ENCODE results near the gene ZNF785. TPM values are rescaled to one million over a fixed set of nuclear protein-coding genes. Genes with fewer than 3 reads are reported as not detected.

Gene ZNF785
- total and polyA plus RNA-seq, 2 of the 13 experiments (the other 11 are each of a cell fraction or from before 2014, with no cell fraction given): 0.01 TPM; not detected in 1

GRCh38 chr16:30535106-30535776 lies 50.3 kb downstream of the ZNF785 start (continued):
- TF ChIP-seq ZFP36L1 (CRISPR knock-in tag; IDR thresholded peaks at IDR 0.05): no peak
- TF ChIP-seq PRPF4 (IDR thresholded peaks at IDR 0.05; ENCODE audit: low read depth, low read length, poor library complexity, severe bottlenecking): no peak
- TF ChIP-seq ZNF607 (CRISPR knock-in tag; IDR thresholded peaks at IDR 0.05; ENCODE audit: borderline replicate concordance): 0 out of 2 replicates have a peak, but pooled peaks have one; percentile 0
- TF ChIP-seq TOE1 (CRISPR knock-in tag; IDR thresholded peaks at IDR 0.05): no peak
- no peak for TF ChIP-seq RAD21 (CRISPR knock-in tag; IDR thresholded peaks at IDR 0.05)
- TF ChIP-seq REL (CRISPR knock-in tag; conservative IDR thresholded peaks at IDR 0.05): no peak
- peak; percentile 80; the same call in 1 of the 2 replicates for TF ChIP-seq ZNF605 (CRISPR knock-in tag; IDR thresholded peaks at IDR 0.05)
- TF ChIP-seq SP4 (CRISPR knock-in tag; IDR thresholded peaks at IDR 0.05): no peak
- no peak for TF ChIP-seq ZNF567 (CRISPR knock-in tag; IDR thresholded peaks at IDR 0.05; ENCODE audit: borderline replicate concordance)
- TF ChIP-seq ZNF318 (CRISPR knock-in tag; IDR thresholded peaks at IDR 0.05): no peak
- no peak for TF ChIP-seq ZNF552 (CRISPR knock-in tag; IDR thresholded peaks at IDR 0.05; ENCODE audit: borderline replicate concordance)
- no peak for TF ChIP-seq ZNF256 (CRISPR knock-in tag; conservative IDR thresholded peaks at IDR 0.05)
- no peak for TF ChIP-seq ZBTB3 (CRISPR knock-in tag; IDR thresholded peaks at IDR 0.05; ENCODE audit: borderline replicate concordance, low read depth)
- TF ChIP-seq SNAPC2 (CRISPR knock-in tag; IDR thresholded peaks at IDR 0.05): peak; percentile 7; the same call in 1 of the 2 replicates
- no peak for TF ChIP-seq PTBP1 (IDR thresholded peaks at IDR 0.05; ENCODE audit: low read depth, low read length, poor library complexity, severe bottlenecking)
- TF ChIP-seq ZNF724P (CRISPR knock-in tag; IDR thresholded peaks at IDR 0.05; ENCODE audit: borderline replicate concordance): 0 out of 2 replicates have a peak, but pooled peaks have one; percentile 8
- no peak for TF ChIP-seq KAT8 (CRISPR knock-in tag; IDR thresholded peaks at IDR 0.05)
- no peak for TF ChIP-seq GATA4 (IDR thresholded peaks at IDR 0.05; ENCODE audit: borderline replicate concordance, low read depth)
- peak; percentile 85; the same call in 1 of the 2 replicates for TF ChIP-seq ARID2 (CRISPR knock-in tag; IDR thresholded peaks at IDR 0.05; ENCODE audit: borderline replicate concordance)
- no peak for TF ChIP-seq ZNF343 (CRISPR knock-in tag; IDR thresholded peaks at IDR 0.05)
- TF ChIP-seq, protein P1, sequence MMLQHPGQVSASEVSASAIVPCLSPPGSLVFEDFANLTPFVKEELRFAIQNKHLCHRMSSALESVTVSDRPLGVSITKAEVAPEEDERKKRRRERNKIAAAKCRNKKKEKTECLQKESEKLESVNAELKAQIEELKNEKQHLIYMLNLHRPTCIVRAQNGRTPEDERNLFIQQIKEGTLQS (CRISPR knock-in tag; IDR thresholded peaks at IDR 0.05): no peak
- no peak; the same call in 1 of the 2 replicates for TF ChIP-seq ZNF83 (CRISPR knock-in tag; IDR thresholded peaks at IDR 0.05; ENCODE audit: borderline replicate concordance)
- no peak for TF ChIP-seq ZNF12 (CRISPR knock-in tag; IDR thresholded peaks at IDR 0.05)
